Stimulated activated naive CD8-positive, alpha-beta T cell treated with anti-CD3 and anti-CD28 coated beads, Interleukin-15, Interleukin-2, amounts not matched to agents 100 ng/mL and 50 ng/mL, for 24 hours (primary cell): ENCODE data around the gene PCDH17.

Source experiments
- H3K27ac Mint-ChIP-seq: one replicate; pipeline ENCODE4 v1.8.0; 2021; ENCODE audit warnings: mild to moderate bottlenecking, mixed read lengths
- H3K27me3 Mint-ChIP-seq: one replicate; pipeline ENCODE4 v1.8.0; 2021; ENCODE audit warnings: mixed read lengths
- H3K36me3 Mint-ChIP-seq: one replicate; pipeline ENCODE4 v1.8.0; 2021; ENCODE audit warnings: low read depth, mixed read lengths
- H3K4me1 Mint-ChIP-seq: one replicate; pipeline ENCODE4 v1.8.0; 2021; ENCODE audit warnings: low read depth, mixed read lengths
- H3K4me3 Mint-ChIP-seq: one replicate; pipeline ENCODE4 v1.8.0; 2021; ENCODE audit warnings: mild to moderate bottlenecking, mixed read lengths
- H3K9me3 Mint-ChIP-seq: one replicate; pipeline ENCODE4 v1.8.0; 2021; ENCODE audit warnings: mixed read lengths

PCDH17 gene

GRCh38 chr13:57666131-57666953, 34.8 kb downstream of the PCDH17 start:
- Mint-ChIP-seq H3K4me1 (no peaks in the 10 kb centered on the region), H3K4me3 (no peak overlapping the region), H3K27ac (no peak overlapping the region), H3K27me3 (no peaks in the 10 kb centered on the region), H3K36me3 (no peaks in the 10 kb centered on the region), H3K9me3 (peaks cover 4% of the 10 kb centered on the region)

DNA sequence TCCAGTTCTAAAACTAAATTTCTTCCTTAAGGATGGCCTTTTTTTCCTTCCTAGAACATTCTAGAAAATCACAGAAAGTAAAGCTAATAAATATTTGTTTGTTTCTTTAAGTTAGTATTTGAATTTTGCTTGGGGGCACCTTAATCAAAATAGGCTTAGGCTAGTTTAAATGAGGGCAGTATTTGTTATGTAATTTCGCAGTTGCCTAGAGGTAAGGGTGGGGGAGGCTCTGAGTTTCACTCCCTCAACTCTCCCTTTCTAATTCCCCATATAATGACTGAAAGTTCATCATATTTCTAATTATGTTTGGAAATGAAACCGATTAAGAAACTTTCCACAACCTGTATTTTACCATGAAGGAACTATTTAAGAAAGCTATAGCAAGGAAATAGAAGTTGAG, 40.6 kb downstream of the PCDH17 start:
- Mint-ChIP-seq H3K27me3 (no peaks in the 10 kb centered on the region), H3K36me3 (no peaks in the 10 kb centered on the region), H3K27ac (no peak overlapping the region), H3K4me3 (no peak overlapping the region), H3K4me1 (no peaks in the 10 kb centered on the region), H3K9me3 (no peaks in the 10 kb centered on the region)

GRCh38 chr13:57673197-57673596, 41.7 kb downstream of the PCDH17 start:
- Mint-ChIP-seq H3K27me3 (no peaks in the 10 kb centered on the region), H3K4me3 (no peak overlapping the region), H3K9me3 (no peaks in the 10 kb centered on the region), H3K4me1 (no peaks in the 10 kb centered on the region), H3K36me3 (no peaks in the 10 kb centered on the region), H3K27ac (no peak overlapping the region)

DNA sequence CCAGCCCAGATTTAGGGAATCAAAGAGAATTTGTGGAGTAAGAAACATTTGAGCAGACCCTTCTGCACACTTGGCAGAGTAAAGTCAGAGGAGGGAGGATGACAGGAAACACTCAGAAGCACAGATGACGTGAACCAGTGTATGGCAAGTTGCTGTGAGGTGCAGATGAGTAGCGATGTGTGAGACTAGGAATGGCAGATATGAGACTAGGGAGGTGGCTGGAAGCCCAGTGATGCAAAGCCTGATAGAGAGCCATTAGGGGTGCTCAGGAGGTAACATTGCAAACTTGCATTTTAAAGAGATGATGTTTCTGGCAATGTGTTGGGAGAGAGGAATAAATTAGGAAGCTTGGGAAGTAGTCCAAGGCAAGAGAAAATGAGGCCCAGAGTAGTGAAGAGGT, 44.0 kb downstream of the PCDH17 start:
- Mint-ChIP-seq H3K9me3 (no peaks in the 10 kb centered on the region), H3K27me3 (no peaks in the 10 kb centered on the region), H3K36me3 (no peaks in the 10 kb centered on the region), H3K4me1 (no peaks in the 10 kb centered on the region), H3K4me3 (no peak overlapping the region), H3K27ac (no peak overlapping the region)

GRCh38 chr13:57680609-57681008, 49.1 kb downstream of the PCDH17 start:
- H3K27me3 Mint-ChIP-seq: no peaks in the 10 kb centered on the region
- no peak overlapping the region for H3K4me3 Mint-ChIP-seq
- H3K36me3 Mint-ChIP-seq: no peaks in the 10 kb centered on the region
- H3K4me1 Mint-ChIP-seq: no peaks in the 10 kb centered on the region
- H3K27ac Mint-ChIP-seq: no peak overlapping the region
- peaks cover 5% of the 10 kb centered on the region for H3K9me3 Mint-ChIP-seq

DNA sequence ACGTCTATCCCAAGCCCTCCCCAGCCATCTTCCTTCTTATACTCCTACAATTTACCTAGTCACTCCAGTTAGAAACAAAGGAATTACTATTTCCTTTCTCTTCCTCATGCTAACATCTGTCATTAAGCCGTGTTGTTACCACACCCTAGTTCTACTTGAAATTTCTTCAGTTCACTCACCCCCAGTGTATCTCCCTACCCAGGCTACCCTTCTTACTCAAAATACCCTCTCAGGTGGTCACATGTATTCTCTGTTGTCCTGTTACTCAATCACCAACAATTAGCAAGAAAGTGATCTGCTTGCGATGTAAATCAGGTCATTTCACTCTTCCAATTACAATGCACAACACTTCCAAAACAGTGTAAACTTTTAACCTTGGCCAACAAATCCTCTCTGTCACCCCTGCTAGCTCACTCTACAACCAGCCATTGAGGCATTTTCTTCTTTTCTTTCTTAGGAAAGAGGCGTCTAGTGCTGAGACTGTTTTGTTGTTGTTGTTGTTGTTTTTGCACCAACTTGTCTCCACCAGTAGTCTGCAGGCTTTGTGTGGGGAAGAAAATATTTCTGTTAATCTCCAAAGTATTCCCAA, 50.7 kb downstream of the PCDH17 start:
- H3K27me3 Mint-ChIP-seq: no peaks in the 10 kb centered on the region
- H3K27ac Mint-ChIP-seq: peak overlapping the region; percentile 17
- H3K9me3 Mint-ChIP-seq: peaks cover 5% of the 10 kb centered on the region
- H3K4me3 Mint-ChIP-seq: no peak overlapping the region
- H3K4me1 Mint-ChIP-seq: no peaks in the 10 kb centered on the region
- H3K36me3 Mint-ChIP-seq: no peaks in the 10 kb centered on the region

GRCh38 chr13:57698851-57699250, 67.3 kb downstream of the PCDH17 start:
- H3K36me3 Mint-ChIP-seq: no peaks in the 10 kb centered on the region
- peaks cover 5% of the 10 kb centered on the region for H3K9me3 Mint-ChIP-seq
- no peaks in the 10 kb centered on the region for H3K27me3 Mint-ChIP-seq
- H3K4me3 Mint-ChIP-seq: no peak overlapping the region
- no peak overlapping the region for H3K27ac Mint-ChIP-seq
- no peaks in the 10 kb centered on the region for H3K4me1 Mint-ChIP-seq

- Mint-ChIP-seq H3K4me1 (no peaks in the 10 kb centered on the region), H3K4me3 (no peak overlapping the region), H3K36me3 (no peaks in the 10 kb centered on the region), H3K27ac (no peak overlapping the region), H3K27me3 (no peaks in the 10 kb centered on the region), H3K9me3 (peaks cover 5% of the 10 kb centered on the region)
Observed at GRCh38 chr13:57704031-57704430, 72.5 kb downstream of the PCDH17 start.

- Mint-ChIP-seq H3K4me3 (no peak overlapping the region), H3K9me3 (no peaks in the 10 kb centered on the region), H3K27ac (no peak overlapping the region), H3K4me1 (no peaks in the 10 kb centered on the region), H3K36me3 (no peaks in the 10 kb centered on the region), H3K27me3 (no peaks in the 10 kb centered on the region)
Observed at GRCh38 chr13:57716295-57716694, 84.8 kb downstream of the PCDH17 start.

GRCh38 chr13:57724486-57725272, 93.1 kb downstream of the PCDH17 start:
- Mint-ChIP-seq H3K27ac (no peak overlapping the region), H3K4me1 (no peaks in the 10 kb centered on the region), H3K36me3 (no peaks in the 10 kb centered on the region), H3K4me3 (no peak overlapping the region), H3K9me3 (peaks cover 3% of the 10 kb centered on the region), H3K27me3 (no peaks in the 10 kb centered on the region)

- Mint-ChIP-seq H3K27ac (no peak overlapping the region), H3K27me3 (no peaks in the 10 kb centered on the region), H3K4me3 (no peak overlapping the region), H3K36me3 (no peaks in the 10 kb centered on the region), H3K9me3 (peaks cover 3% of the 10 kb centered on the region), H3K4me1 (no peaks in the 10 kb centered on the region)
Observed at GRCh38 chr13:57725480-57725879, 93.9 kb downstream of the PCDH17 start.

GRCh38 chr13:57726981-57727380, 95.4 kb downstream of the PCDH17 start:
- Mint-ChIP-seq H3K36me3 (no peaks in the 10 kb centered on the region), H3K4me3 (no peak overlapping the region), H3K9me3 (peaks cover 3% of the 10 kb centered on the region)

GRCh38 chr13:57734306-57734705, 102.8 kb downstream of the PCDH17 start:
- H3K27ac Mint-ChIP-seq: no peak overlapping the region
- no peaks in the 10 kb centered on the region for H3K4me1 Mint-ChIP-seq
- peaks cover 5% of the 10 kb centered on the region for H3K9me3 Mint-ChIP-seq
- H3K27me3 Mint-ChIP-seq: no peaks in the 10 kb centered on the region
- no peak overlapping the region for H3K4me3 Mint-ChIP-seq
- no peaks in the 10 kb centered on the region for H3K36me3 Mint-ChIP-seq

More at GRCh38 chr13:57726981-57727380, 95.4 kb downstream of the PCDH17 start:
- no peak overlapping the region for H3K27ac Mint-ChIP-seq
- H3K4me1 Mint-ChIP-seq: no peaks in the 10 kb centered on the region
- H3K27me3 Mint-ChIP-seq: no peaks in the 10 kb centered on the region

- Mint-ChIP-seq H3K4me1 (no peaks in the 10 kb centered on the region), H3K27me3 (no peaks in the 10 kb centered on the region), H3K4me3 (no peak overlapping the region), H3K36me3 (no peaks in the 10 kb centered on the region), H3K27ac (no peak overlapping the region), H3K9me3 (peaks cover 5% of the 10 kb centered on the region)
Observed at GRCh38 chr13:57739089-57739488, 107.5 kb downstream of the PCDH17 start.

- Mint-ChIP-seq H3K36me3 (no peaks in the 10 kb centered on the region), H3K9me3 (peaks cover 5% of the 10 kb centered on the region), H3K27me3 (no peaks in the 10 kb centered on the region), H3K4me1 (no peaks in the 10 kb centered on the region), H3K4me3 (no peak overlapping the region), H3K27ac (no peak overlapping the region)
Observed at GRCh38 chr13:57739543-57740190, 108.1 kb downstream of the PCDH17 start.
